ENCODE results near the gene NEDD4L.
A peak's percentile ranks its signal among the peaks of the same experiment; 100 is the strongest.

NEDD4L gene

GRCh38 chr18:58443671-58444070 is 399.6 kb downstream of the NEDD4L start:
- DNase-seq: no peak

GRCh38 chr18:58446391-58447060 is 402.5 kb downstream of the NEDD4L start:
- peak in 1 of 51 donors; percentile 20 for DNase-seq

GRCh38 chr18:58447402-58448095 is 403.5 kb downstream of the NEDD4L start:
- DNase-seq: peak in 2 of 51 donors; percentile 3 to 38

GRCh38 chr18:58449464-58449863 is 405.4 kb downstream of the NEDD4L start:
- DNase-seq: no peak

Measured in hypothalamus (tissue), 51 donors.